GM18867 (cell line): ENCODE results near the gene SNAPC1.

Experiments used
- ATAC-seq: cut with Tn5 transposase; IDR thresholded peaks from one replicate; pipeline ENCODE4 v1.9.1; 2021; ENCODE audit warnings: mild to moderate bottlenecking, moderate library complexity; ENCODE audit not compliant: unreplicated experiment

The SNAPC1 gene

DNA sequence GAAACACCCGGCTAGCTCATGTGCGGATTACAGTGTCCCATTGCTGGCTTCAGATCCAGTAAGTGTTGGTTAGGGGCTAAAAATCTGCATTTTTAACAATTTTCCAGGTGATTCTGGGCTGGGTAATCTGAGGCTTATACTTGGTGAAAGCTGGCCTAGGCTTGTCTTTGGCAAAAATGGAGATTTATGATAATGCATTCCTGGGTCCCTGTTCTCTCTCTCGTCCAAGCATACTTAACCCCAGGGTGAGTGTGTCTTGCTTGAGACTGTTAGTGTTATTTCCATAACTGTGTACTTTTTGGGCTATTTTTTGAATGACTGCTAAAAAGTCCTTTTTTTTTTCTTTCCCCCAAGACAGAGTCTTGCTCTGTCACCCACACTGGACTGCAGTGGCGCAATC, 43.2 kb downstream of the SNAPC1 start:
- no peak for ATAC-seq

DNA sequence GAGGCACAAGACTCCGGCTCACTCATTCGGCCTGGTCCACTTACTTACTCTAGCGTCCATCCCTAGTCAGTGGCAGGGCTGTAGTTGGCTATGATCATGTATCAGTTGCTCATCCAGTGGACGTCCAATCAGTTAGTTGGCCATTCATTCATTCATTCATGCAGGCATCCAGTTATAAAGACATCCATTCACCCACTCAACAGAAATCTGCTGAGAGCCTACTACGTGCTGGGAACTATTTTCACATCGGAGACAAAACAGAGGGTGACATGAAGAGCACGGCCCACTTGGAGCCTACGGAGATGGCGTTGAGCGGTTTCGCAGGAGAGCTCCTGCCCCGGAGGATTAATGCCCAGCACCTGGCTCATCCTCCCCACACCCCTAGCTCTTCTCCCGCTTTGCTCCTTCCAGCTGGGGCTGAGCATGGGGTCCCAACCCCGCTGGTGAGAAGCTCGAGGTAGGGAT, 49.7 kb downstream of the SNAPC1 start:
- no peak for ATAC-seq

DNA sequence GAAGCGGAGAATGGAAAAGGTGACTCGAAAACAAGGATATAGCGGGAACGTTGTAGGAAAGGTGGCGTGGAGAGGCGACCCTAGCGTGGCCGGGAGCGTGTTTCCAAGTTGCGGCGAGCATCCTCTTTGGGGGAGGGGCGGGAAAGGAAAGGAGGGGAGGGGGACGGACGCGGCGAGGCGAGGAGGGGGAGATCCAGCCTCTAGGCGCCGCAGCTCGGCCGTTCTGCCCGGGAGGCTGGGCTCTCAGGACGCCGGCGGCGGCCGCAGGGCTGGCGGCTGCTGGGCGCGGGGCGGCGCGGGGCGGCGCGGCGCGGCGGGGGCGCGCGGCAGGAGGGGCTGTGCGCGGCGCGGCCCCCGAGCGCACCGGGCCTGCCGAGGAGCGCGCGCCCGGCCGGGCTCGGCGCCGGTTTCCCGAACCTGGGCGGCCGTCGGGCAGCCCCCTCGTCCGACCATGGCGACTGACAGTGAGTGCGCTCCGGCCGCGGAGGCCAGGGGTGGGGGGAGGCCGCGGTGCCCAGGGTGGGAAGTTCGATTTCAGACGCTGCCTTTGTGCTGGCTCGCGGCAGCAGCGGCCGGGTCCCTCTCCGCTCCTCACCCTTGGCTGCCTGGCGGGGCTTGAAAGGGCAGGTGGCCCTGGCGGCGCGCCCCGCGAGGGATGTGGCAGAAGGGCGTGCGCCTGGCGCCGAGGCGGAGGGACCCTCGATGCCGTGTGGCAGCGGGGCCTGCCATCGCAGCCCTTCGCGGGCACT, 50.3 kb downstream of the SNAPC1 start, which contains the start of gene SYT16:
TSS of gene SYT16 (plus strand) at position 357 of the 749 bp plus-strand sequence.
- ATAC-seq: no peak

DNA sequence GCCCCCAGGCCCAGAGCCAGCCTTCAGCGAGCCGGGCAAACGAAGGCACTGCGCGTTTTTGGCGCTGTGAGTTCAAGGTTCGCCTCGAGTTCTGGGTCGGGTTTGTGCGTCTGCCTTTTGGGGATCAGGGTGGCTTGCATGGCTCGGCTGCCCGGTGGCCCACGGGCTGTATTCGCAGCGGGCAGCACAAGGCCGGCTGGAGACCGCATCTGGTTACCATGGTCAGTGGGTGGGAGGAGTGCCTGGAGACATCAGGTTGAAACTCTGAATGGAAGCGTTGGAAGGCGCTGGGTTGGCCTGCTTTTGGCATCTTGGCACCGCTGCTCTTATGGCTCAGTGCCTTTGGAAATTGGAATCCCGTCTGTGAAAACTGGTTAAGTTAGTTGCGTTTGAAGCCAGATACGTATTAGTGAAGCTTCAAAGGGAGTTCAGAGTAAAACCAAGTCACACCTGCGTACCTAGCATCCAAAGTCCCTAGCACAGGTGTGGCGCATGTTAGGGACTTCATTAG, 50.9 kb downstream of the SNAPC1 start:
- no peak for ATAC-seq

DNA sequence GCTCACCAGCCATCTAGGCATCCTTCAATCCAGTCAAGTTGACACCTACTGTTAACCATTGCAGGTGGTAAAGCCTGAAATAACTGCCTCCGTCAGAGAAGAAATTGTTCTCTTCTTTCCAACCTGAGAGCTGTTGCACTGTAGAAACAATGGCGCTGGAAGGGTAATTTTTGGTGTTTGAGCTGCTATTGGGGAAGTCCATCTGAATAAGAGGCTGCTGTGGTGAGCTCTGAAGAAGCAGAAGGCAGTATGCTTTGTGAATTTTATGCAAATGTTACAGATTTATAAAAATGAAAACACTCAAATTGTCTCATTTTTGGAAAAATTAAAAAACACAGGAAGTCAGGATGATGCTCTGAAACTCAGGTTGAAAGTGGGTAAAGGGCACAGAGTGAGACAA, 60.2 kb downstream of the SNAPC1 start:
- no peak for ATAC-seq

DNA sequence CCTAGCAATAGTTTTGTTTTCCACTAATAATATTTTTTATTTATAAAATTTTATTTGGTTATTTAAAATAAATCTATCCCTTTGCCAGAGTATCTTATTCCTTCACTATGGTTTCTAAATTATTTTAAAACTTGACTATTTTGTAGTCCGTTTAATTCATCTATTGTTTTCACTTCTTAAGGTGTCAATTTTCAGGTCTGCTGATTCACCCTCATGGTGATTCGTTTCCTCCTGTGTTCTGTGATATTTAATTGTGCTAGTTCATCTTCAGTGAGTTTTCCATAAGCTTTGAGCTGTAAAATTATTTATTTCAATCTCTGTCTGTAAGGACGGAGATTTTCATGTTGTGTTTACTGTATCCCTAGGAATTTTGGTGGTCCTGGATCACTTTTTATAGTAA, 70.6 kb downstream of the SNAPC1 start:
- ATAC-seq: no peak

DNA sequence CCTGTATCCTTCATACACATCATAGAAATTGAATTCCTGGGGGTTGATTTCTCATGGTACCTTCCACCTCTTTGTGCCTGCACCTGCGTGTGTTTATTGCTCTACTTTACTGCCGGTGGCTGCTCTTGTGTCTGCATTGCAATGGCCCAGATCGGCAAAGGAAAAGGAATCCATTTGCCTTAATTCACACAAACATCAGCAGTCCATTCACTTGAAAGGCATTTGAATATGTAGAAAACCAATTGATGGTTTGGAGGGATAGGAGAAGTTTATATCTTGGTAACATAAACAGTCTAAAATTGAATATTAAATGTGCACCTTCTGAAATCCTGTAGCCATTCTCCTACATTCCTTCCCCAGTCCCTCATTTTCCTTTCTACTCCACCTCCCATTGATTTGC, 74.0 kb downstream of the SNAPC1 start:
- ATAC-seq: no peak

DNA sequence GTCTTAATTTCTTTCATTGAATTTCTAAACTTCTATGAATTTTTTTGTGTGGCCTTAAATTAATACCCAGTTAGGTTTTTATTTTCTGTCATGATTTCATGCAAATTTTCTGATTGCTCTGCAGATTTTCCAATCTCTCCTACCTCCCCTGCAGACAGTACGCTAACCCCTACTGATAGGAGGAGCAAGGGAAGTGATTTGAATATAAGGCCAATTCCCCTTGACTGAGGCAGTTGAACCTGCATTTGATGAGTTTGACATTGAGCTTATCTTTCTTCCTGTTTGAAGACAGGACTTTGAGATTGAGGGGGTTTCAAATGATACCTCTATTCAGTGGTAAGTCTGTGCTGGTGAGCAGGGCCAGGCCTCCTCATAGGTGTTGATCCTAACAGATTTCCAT, 74.6 kb downstream of the SNAPC1 start:
- no peak for ATAC-seq

DNA sequence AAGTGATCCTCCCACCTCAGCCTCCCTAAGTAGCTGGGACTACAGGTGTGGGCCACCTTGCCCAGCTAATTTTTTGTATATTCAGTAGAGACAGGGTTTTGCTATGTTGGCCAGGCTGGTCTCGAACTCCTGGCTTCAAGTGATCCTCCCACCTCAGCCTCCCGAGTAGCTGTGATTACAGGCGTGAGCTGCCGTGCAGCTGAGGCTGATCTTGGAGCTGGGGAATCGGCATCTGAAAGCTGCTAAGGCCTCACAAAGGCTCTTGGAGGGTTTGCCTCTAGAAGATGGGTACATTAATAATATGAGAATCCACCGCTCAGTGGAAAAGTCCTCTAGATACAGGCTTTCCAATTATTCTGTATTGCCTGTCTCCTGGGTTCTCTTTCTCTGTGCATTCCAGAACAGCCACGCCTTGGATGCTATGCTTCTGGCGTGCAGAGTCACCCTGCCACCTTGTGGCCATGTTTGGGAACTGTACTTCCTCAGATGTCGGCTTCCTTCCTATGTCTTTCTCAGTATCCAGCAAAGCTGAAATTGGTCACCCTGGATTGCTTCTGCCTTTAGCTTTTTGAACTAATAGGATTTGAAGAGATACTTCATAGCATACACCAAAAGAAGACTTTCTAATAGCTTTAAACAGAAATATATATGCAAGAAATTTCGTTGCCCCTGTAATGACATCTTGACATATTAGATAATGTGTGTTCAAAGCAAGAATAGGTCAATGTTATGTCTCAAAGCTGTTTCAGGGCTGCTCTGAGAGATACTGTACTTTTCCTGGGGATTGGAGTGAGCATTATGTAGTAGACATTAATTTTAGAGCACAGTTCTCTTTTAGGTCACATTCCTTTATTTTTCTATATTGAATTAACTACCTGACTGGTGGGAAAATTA, 75.4 kb downstream of the SNAPC1 start:
- peak; percentile 90 for ATAC-seq

DNA sequence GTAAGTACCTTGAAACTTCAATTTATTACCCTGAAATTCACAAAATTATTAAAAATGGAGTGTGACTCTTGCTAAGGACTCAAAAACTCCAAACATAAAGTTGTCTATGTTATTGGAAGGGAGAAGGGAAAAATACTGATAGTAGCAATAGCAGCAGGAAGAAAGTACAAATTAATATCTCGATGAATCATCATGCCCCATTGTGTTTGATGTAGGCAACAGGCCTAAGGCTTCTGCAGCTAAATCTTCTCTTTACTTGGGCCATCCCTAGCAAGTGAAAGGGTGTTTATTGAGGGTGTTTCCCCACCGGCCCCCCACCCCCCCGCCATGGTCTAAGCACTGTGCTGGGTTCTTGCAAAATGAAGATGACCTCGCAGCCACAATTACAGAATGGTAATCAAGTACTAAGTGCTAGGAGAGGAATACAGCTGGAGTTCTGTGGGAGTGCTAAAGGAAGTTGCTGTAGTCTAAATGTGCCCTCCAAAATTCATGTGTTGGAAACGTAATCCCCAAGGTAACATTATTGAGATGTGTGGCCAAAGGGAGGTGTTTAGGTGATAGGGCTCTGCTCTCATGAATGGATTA, 76.5 kb downstream of the SNAPC1 start:
- no peak for ATAC-seq

DNA sequence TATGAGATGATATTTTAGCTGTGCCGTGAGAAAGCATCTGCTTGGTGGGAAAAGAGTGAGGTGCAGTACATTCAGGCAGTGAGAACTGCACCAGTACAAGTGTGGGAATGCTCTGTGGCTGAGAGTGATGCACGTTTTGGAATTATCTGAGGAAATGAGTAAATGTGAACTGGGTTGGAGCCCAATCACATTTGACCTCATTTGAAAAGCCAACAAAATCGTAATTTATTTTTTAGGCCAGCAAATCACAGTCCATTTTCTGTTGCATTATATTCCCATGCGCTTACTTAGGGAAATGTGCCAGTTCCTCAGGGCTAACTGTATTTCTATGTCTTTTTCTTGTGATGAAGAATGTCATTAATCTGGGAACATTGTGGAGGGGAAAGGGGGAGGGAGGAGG, 77.3 kb downstream of the SNAPC1 start:
- no peak for ATAC-seq

DNA sequence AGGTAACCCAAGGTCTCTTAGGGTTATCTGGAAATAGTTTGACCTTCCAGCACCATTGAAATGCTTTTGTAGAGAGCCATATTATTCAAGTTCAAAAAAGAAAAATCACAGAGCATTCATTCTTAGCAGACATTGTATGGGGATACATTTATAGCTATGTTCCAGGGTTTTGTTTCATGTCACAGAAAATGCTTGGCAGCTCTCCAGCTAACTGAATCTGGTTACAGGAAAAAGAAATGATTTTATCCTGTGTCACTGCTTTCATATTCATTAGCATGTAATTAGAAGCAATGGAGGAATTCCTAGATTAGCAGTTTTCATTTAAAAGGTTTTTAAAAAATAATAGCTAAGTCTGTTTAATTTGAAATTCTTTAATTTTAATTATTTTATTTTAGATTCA, 78.9 kb downstream of the SNAPC1 start:
- no peak for ATAC-seq
